H1 (cell line): ENCODE data around the gene CYBB. TPM values are rescaled to one million over a fixed set of nuclear protein-coding genes. Genes with fewer than 3 reads are reported as not detected.

Experiments
- ASH2L ChIP-seq: fragments of 200-600, 300-600 bp; sonication (generic); IDR thresholded peaks from one replicate; pipeline ENCODE4 v1.7.1; 2017; ENCODE audit warnings: low read length
- BACH1 ChIP-seq: IDR thresholded peaks from 2 replicates; pipeline ENCODE4 v1.6.1; 2012; ENCODE audit warnings: low read length, improper control_type of control experiment
- CBX8 ChIP-seq: fragments of 300-800, 300-1000 bp; sonication (generic); IDR thresholded peaks from 2 replicates; pipeline ENCODE4 v1.7.1; 2016; ENCODE audit warnings: low read depth, low read length, borderline replicate concordance
- CHD1 ChIP-seq: IDR thresholded peaks from 2 replicates; pipeline ENCODE4 v1.6.1; 2012; ENCODE audit warnings: low read depth, low read length, improper control_type of control experiment
- CHD7 ChIP-seq: fragments of 300-600 bp; sonication (generic); IDR thresholded peaks from 2 replicates; pipeline ENCODE4 v1.7.1; 2012; ENCODE audit warnings: low read length, moderate library complexity, mild to moderate bottlenecking, inconsistent platforms; ENCODE audit not compliant: insufficient replicate concordance
- E2F6 ChIP-seq: IDR thresholded peaks from 2 replicates; pipeline ENCODE4 v1.6.1; 2012; ENCODE audit warnings: inconsistent platforms
- KDM1A ChIP-seq: fragments of 200-600, 300-600 bp; sonication (generic); IDR thresholded peaks from 2 replicates; pipeline ENCODE4 v1.7.1; 2016; ENCODE audit warnings: mild to moderate bottlenecking, low read length, borderline replicate concordance
- KDM5A ChIP-seq: fragments of 200-600 bp; IDR thresholded peaks from 2 replicates; pipeline ENCODE4 v1.7.1; 2012; ENCODE audit warnings: mild to moderate bottlenecking, low read length, inconsistent platforms, mixed read lengths
- SIRT6 ChIP-seq: IDR thresholded peaks from one replicate; pipeline ENCODE4 v1.7.1; 2012; ENCODE audit warnings: low read length, inconsistent platforms
- TAF1 ChIP-seq: IDR thresholded peaks from 2 replicates; pipeline ENCODE4 v1.6.1; 2011; ENCODE audit warnings: mild to moderate bottlenecking, low read depth, low read length
- TBP ChIP-seq: IDR thresholded peaks from 2 replicates; pipeline ENCODE4 v1.6.1; 2011; ENCODE audit warnings: low read depth, low read length, improper control_type of control experiment
- polyA plus RNA-seq, 7 experiments: library from polyadenylated mRNA; depleted of rRNA in 3 of 7; stranded (reverse) in 5 of 7; unstranded in 2 of 7; fragments of >200 nt in 5 of 7; fragments of 200-250 nt in 2 of 7; gene quantifications; 1 replicate in 5 of 7; 2 replicates in 1 of 7; 4 replicates in 1 of 7; pipeline versions ENCODE4 v1.2.1 to v1.2.3, GENCODE V29; 2011 to 2013; ENCODE audit warnings: missing spikeins in 2 of 7, mixed read lengths in 2 of 7
- total RNA-seq: library from RNA; stranded (reverse); fragmentation: NEBNext Ultra II Directional; extraction: Animal tissue kit (Norgen Biotek cat#: 25700); gene quantifications from 2 replicates; pipeline ENCODE4 v1.2.1, GENCODE V29; 2021

Gene CYBB
- total and polyA plus RNA-seq, 2 of the 8 experiments (the other 6 are each of a cell fraction or from before 2014, with no cell fraction given) = 0.03 to 0.09 TPM

- no peak for TF ChIP-seq CHD7
- no peak for TF ChIP-seq KDM5A
- no peak for TF ChIP-seq TBP
- TF ChIP-seq SIRT6 = no peak
- TF ChIP-seq KDM1A = no peak
- TF ChIP-seq BACH1 = no peak
- no peak for TF ChIP-seq ASH2L
- no peak for TF ChIP-seq E2F6
- TF ChIP-seq TAF1 = no peak
- no peak for TF ChIP-seq CHD1
- TF ChIP-seq CBX8 = no peak
These were observed 37.7 kb downstream of the CYBB start (continued) for GRCh38 chrX:37817579-37817978.
